Astrocyte of the hippocampus (primary cell): ENCODE results near the gene PNPLA6.

Source experiments
- DNase-seq: peaks from one replicate; pipeline ENCODE4 v3.0.0; 2011; ENCODE audit warnings: low read depth, low spot score

Gene PNPLA6

GRCh38 chr19:7535047-7535997 is at the start of gene PNPLA6:
PNPLA6 (plus strand) TSS chr19:7535717; CDS start chr19:7535789, 72 bp downstream.
- peak; percentile 98 for DNase-seq

- no peak for DNase-seq
Observed at GRCh38 chr19:7486923-7487322, 48.6 kb upstream of the PNPLA6 start.

GRCh38 chr19:7488736-7489353 is 46.7 kb upstream of the PNPLA6 start, which contains the start of gene PEX11G:
PEX11G (minus strand) TSS chr19:7489035; CDS start chr19:7489010, 25 bp downstream.
- peak; percentile 96 for DNase-seq

GRCh38 chr19:7489609-7490044 is 45.9 kb upstream of the PNPLA6 start:
- no peak for DNase-seq

GRCh38 chr19:7492142-7492541 is 43.4 kb upstream of the PNPLA6 start:
- no peak for DNase-seq

- no peak for DNase-seq
Observed at GRCh38 chr19:7492558-7492957, 43.0 kb upstream of the PNPLA6 start.

- DNase-seq = no peak
Observed at GRCh38 chr19:7494416-7495098, 41.0 kb upstream of the PNPLA6 start.

- no peak for DNase-seq
Observed at GRCh38 chr19:7497292-7497691, 38.2 kb upstream of the PNPLA6 start.

- peak; percentile 77 for DNase-seq
Observed at GRCh38 chr19:7500811-7501450, 34.6 kb upstream of the PNPLA6 start.

- DNase-seq = no peak
Observed at GRCh38 chr19:7502552-7502951, 33.0 kb upstream of the PNPLA6 start.

- no peak for DNase-seq
Observed at GRCh38 chr19:7504684-7505083, 30.8 kb upstream of the PNPLA6 start.

GRCh38 chr19:7505288-7505681 is 30.2 kb upstream of the PNPLA6 start:
- DNase-seq = no peak

- peak; percentile 24 for DNase-seq
Observed at GRCh38 chr19:7505682-7506384, 29.7 kb upstream of the PNPLA6 start.

- DNase-seq = peak; percentile 45
Observed at GRCh38 chr19:7506385-7507328, 28.9 kb upstream of the PNPLA6 start.

- peak; percentile 81 for DNase-seq
Observed at GRCh38 chr19:7507884-7508283, 27.6 kb upstream of the PNPLA6 start.

- no peak for DNase-seq
Observed at GRCh38 chr19:7509625-7510024, 25.9 kb upstream of the PNPLA6 start.

- DNase-seq = no peak
Observed at GRCh38 chr19:7512400-7512851, 23.1 kb upstream of the PNPLA6 start.

GRCh38 chr19:7513809-7514642 is 21.5 kb upstream of the PNPLA6 start:
- DNase-seq = no peak

- DNase-seq = peak; percentile 18
Observed at GRCh38 chr19:7515110-7515644, 20.3 kb upstream of the PNPLA6 start.
